Measurements from ENCODE around the gene EFCAB7. TPM values are rescaled to one million over a fixed set of nuclear protein-coding genes. Genes with fewer than 3 reads are reported as not detected.

The EFCAB7 gene, protein sequence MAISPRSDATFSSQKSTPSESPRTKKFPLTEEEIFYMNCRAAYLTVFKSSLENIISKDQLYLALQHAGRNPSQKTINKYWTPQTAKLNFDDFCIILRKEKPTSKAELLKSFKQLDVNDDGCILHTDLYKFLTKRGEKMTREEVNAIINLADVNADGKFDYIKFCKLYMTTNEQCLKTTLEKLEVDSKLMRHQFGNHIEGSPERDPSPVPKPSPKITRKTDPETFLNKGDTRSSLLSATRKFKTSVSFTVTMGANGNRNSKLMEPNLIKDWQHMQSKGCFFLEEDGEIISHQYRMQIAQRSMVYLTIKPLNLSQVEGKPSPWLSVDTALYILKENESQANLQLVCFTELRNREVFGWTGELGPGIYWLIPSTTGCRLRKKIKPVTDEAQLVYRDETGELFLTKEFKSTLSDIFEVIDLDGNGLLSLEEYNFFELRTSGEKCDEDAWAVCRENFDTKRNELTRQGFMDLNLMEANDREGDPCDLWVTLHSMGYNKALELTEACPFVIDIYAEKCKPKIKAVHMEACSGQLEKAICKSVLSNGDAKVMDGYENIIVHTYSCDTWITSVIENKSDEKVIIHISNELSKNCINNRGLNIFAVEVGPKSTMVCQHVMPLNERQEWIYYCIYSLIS
- 1 to 10 TPM; 3.7 to 7.1 TPM for total RNA-seq

DNA sequence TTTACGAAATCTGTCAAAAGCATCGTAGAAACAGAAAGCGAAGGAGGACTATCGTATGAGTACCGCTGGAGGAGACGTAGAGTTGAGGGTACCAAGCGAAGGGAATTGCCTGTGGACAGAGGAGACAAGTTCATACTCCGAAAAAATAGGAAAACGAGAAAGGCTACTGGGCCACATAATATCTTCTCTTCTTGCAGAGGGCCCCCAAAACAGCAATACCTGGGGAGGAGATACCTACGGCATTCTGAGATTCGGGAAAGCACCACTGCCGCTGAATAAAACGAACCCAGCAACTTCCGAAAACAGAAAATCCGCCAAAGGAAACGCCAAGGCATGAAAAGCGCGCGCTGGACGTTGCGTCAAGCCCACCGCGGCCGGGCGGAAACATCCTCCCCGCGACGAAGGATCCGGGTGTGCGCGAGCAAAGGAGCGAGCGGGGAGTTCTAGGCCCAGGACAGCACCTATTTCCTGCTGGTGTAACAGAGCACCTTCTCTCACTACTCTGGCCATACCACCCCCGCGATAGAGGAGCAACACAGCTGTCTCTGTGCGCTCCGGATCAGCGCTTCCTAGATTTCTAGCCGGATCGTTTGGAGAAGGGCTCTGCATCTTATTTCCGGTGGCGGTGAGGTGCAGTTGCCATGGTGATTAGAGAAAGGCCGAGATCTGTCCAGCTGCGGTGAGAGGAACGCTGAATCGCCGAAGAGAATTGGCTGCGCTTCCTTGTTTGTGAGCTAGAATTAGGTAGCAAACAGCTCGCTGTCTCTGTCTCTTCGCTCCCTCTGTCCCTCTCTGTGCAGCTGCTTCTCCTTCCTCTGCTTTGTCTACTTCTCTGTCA, at the start of gene EFCAB7, which contains the start of gene ITGB3BP:
Gene EFCAB7 (plus strand): TSS at position 635 of the 838 bp plus-strand sequence. CDS start 2,048 bp downstream, outside the sequence.
Gene ITGB3BP (minus strand): TSS at position 335 of the 838 bp plus-strand sequence. CDS start 92 bp downstream, at position 243.
- ATAC-seq (peak; percentile 93 to 94), DNase-seq (ENCODE audit: low spot score) (peak; percentile 86)
- peak within 1 kb of the TSS; percentile 94 for H3K4me3 Mint-ChIP-seq
- peaks cover 15 to 23% of the 10 kb centered on the region in 2 donors for H3K4me1 Mint-ChIP-seq (ENCODE audit: low read depth in 2 of 2)
- no peaks in the 10 kb centered on the region for H3K27me3 Mint-ChIP-seq
- peaks cover 3% of the 10 kb centered on the region for H3K36me3 Mint-ChIP-seq
- H3K27ac Mint-ChIP-seq = peak within 1 kb of the TSS; percentile 92 to 97
- H3K9me3 Mint-ChIP-seq = no peaks in the 10 kb centered on the region

DNA sequence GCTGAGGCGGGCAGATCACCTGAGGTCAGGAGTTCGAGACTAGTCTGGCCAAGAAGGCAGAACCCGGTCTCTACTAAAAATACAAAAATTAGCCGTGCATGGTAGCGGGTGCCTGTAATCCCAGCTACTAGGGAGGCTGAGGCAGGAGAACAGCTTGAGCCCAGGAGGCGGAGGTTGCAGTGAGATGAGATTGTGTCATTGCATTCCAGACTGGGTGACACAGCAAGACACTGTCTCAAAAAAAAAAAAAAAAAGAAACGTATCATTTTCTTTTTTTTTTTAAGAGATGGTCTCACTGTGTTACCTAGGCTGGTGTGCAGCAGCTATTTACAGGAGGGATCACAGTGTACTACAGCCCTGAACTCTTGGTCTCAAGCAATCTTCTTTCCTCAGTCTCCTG, 47.6 kb upstream of the EFCAB7 start:
- Mint-ChIP-seq H3K4me1 (ENCODE audit: low read depth in 2 of 2) (no peaks in the 10 kb centered on the region), H3K27me3 (no peaks in the 10 kb centered on the region), H3K36me3 (no peaks in the 10 kb centered on the region), H3K9me3 (no peaks in the 10 kb centered on the region), H3K27ac (no peak overlapping the region), H3K4me3 (no peak overlapping the region)
- ATAC-seq = no peak
- DNase-seq (ENCODE audit: low spot score) = no peak

DNA sequence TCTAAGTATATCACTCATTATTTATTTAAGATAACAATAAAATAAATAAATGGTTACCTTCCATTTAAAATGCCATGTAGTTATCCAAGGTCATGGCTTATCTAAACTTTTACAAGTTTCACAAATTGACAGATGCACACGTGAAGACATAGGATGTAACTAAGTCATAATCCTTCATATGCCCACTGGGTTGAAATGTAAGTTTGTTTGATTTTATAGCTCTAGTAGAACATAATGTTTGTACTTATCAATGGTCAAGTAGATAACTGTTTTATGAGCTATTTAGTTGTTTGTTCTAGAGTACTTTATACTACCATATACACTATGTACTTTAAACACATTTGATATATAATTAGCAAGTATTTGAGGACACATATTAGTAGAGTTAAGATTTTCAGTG, 43.3 kb upstream of the EFCAB7 start:
- ATAC-seq = no peak
- Mint-ChIP-seq H3K36me3 (no peaks in the 10 kb centered on the region), H3K4me3 (no peak overlapping the region), H3K27ac (no peak overlapping the region), H3K27me3 (no peaks in the 10 kb centered on the region), H3K4me1 (ENCODE audit: low read depth in 2 of 2) (no peaks in the 10 kb centered on the region), H3K9me3 (no peaks in the 10 kb centered on the region)
- DNase-seq (ENCODE audit: low spot score) = no peak

DNA sequence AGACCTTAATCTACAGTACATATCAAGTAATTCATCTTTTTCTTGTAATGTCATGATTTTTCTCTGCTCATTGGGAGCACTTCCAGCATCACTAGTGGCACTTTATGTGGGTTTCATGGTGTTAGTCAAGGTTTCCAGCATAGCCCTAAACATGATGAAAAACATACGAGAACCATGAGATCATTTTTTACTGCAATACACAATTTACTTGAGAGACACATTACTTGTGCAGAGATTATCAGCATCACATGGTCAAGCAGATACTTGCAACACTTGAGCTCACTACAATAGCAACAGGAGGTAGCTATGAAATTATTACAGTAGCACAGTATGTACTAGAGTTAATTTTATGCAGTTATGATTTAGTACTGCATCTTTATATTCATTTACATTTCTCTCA, 36.7 kb upstream of the EFCAB7 start:
- Mint-ChIP-seq H3K9me3 (no peaks in the 10 kb centered on the region), H3K36me3 (no peaks in the 10 kb centered on the region), H3K27me3 (no peaks in the 10 kb centered on the region), H3K4me1 (ENCODE audit: low read depth in 2 of 2) (no peaks in the 10 kb centered on the region), H3K4me3 (no peak overlapping the region), H3K27ac (no peak overlapping the region)
- DNase-seq (ENCODE audit: low spot score) (no peak), ATAC-seq (no peak)

DNA sequence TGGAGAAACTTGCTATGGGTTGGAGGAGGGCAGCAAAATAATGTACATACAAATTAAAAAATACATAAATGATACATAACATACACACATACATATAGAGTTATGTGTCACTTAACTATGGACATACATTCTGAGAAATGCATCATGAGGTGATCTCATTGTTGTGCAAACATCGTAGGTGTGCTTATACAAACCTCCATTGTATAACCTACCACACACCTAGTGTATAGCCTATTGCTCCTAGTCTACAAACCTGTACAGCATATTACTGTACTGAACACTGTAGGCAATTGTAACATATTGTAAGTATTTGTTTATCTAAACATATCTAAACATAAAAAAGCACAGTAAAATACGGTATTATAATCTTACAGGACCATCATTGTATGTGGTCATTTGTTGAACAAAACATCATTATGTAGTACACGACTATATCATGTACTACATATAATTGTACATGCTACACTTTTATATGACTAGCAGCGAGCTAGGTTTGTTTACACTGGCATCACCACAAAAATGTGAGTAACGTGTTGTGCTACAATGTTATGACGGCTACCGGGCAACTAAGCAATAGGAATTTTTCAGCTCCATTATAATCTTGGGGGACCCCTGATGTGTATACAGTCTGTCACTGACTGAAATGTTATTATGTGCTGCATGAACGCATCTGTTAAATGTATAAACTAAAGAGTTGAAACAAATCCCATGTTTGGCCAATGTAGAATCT, 35.8 kb upstream of the EFCAB7 start:
- Mint-ChIP-seq H3K4me1 (ENCODE audit: low read depth in 2 of 2) (no peaks in the 10 kb centered on the region), H3K27me3 (no peaks in the 10 kb centered on the region), H3K4me3 (no peak overlapping the region), H3K9me3 (no peaks in the 10 kb centered on the region), H3K36me3 (no peaks in the 10 kb centered on the region), H3K27ac (no peak overlapping the region)
- DNase-seq (ENCODE audit: low spot score) (no peak), ATAC-seq (no peak)

DNA sequence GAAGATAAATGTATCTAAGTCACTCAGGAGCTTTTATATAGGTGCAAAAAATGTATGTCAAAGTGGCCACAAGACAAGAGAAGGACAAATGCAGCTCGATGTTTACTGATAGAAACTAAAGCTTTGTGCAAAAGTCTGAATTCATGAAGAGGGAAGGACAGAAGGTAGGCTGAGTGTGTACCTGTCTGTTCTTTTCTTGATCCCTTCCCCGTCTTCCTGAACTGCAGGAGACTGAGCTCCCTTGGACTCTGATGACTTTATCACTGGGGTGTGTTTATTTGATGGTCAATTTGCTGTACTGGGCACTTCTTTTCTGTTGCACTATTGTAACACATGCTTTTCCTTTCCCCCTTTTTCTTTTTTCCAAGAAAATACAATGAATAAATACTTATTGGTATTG, 25.7 kb upstream of the EFCAB7 start:
- H3K4me3 Mint-ChIP-seq = no peak overlapping the region
- no peak overlapping the region for H3K27ac Mint-ChIP-seq
- ATAC-seq (no peak), DNase-seq (ENCODE audit: low spot score) (no peak)
- peaks cover 4 to 5% of the 10 kb centered on the region in 2 donors for H3K4me1 Mint-ChIP-seq (ENCODE audit: low read depth in 2 of 2)
- H3K27me3 Mint-ChIP-seq = no peaks in the 10 kb centered on the region
- peaks cover 10% of the 10 kb centered on the region for H3K36me3 Mint-ChIP-seq
- H3K9me3 Mint-ChIP-seq = no peaks in the 10 kb centered on the region

DNA sequence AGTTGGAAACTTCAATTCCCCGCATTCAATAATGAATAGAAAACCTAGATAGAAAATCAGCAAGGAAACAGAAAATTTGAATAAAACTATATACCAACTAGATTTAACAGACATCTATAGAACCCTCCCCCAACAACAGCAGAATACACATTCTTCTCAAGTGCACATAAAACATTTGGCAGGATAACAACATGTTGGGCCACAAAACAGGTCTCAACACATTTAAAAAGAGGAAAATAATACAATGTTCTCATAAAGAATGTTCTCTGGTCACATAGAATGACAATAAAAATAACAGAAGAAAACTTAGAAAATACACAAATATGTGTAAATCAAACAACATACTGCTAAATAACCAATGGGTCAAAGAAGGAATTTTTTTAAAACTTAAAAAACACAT, 25.2 kb upstream of the EFCAB7 start:
- Mint-ChIP-seq H3K4me3 (no peak overlapping the region), H3K9me3 (no peaks in the 10 kb centered on the region), H3K36me3 (peaks cover 10% of the 10 kb centered on the region), H3K27me3 (no peaks in the 10 kb centered on the region), H3K4me1 (ENCODE audit: low read depth in 2 of 2) (peaks cover 4 to 5% of the 10 kb centered on the region in 2 donors), H3K27ac (no peak overlapping the region)
- no peak for DNase-seq (ENCODE audit: low spot score)
- ATAC-seq = no peak

DNA sequence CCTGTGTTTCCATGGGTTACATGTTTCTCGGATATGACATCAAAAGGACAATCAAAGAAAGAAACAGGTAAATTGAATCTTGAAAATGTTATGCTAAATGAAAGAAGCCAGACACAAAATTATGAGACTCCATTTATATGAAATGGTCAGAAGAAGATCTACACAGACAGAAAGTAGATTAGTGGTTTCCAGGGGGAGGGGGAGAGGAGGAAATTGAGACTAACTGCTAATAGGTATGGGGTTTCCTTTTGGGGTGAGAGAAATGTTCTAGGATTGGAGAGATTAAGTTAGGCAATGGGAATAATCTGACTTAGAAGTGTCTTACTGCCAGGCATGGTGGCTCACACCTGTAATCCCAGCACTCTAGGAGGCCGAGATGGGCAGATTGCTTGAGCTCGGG, 22.1 kb upstream of the EFCAB7 start:
- DNase-seq (ENCODE audit: low spot score) (no peak), ATAC-seq (no peak)
- Mint-ChIP-seq H3K4me1 (ENCODE audit: low read depth in 2 of 2) (peaks cover 4 to 5% of the 10 kb centered on the region in 2 donors), H3K4me3 (no peak overlapping the region), H3K9me3 (no peaks in the 10 kb centered on the region), H3K27ac (no peak overlapping the region), H3K27me3 (no peaks in the 10 kb centered on the region), H3K36me3 (peaks cover 18% of the 10 kb centered on the region)

DNA sequence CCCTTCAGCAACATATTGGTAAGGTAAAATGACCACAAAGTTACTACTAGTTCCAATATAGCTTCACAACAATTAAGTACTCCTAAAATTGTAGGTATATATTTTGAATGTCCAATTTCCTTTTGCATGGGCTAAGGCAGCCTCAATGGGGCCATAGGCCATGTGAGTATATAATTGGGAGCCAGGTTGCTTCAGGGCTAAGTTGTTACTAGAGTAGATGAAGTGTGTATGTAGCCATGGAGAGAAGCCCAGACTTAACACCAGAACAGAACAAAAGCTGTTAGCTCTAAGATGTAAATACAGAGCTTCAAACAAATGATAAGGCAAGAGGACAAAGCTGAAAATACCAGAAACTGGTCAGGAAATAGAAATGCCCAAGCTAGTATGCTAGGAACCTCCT, 16.5 kb upstream of the EFCAB7 start:
- no peak for DNase-seq (ENCODE audit: low spot score)
- peaks cover 0 to 3% of the 10 kb centered on the region in 2 donors for H3K4me1 Mint-ChIP-seq (ENCODE audit: low read depth in 2 of 2)
- no peaks in the 10 kb centered on the region for H3K9me3 Mint-ChIP-seq
- H3K27ac Mint-ChIP-seq = no peak overlapping the region
- no peak for ATAC-seq
- peaks cover 15% of the 10 kb centered on the region for H3K36me3 Mint-ChIP-seq
- H3K4me3 Mint-ChIP-seq = no peak overlapping the region
- H3K27me3 Mint-ChIP-seq = no peaks in the 10 kb centered on the region

DNA sequence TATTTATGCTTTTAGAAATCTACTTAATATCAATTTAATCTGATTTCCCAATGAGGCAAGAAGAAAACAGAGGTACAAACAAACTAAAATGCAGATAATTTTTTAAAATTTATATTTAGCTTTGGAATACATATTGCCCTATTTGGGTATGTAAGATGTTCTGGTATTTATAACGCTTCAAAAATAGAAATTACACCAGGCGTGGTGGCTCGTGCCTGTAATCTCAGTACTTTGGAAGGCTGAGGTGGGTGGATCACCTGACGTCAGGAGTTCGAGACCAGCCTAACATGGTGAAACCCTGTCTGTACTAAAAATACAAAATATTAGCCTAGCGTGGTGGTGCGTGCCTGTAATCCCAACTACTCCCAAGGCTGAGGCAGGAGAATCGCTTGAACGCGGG, 13.6 kb upstream of the EFCAB7 start:
- ATAC-seq (no peak), DNase-seq (ENCODE audit: low spot score) (no peak)
- no peaks in the 10 kb centered on the region for H3K27me3 Mint-ChIP-seq
- H3K4me3 Mint-ChIP-seq = no peak overlapping the region
- H3K4me1 Mint-ChIP-seq (ENCODE audit: low read depth in 2 of 2) = peaks cover 0 to 3% of the 10 kb centered on the region in 2 donors
- no peak overlapping the region for H3K27ac Mint-ChIP-seq
- H3K36me3 Mint-ChIP-seq = peaks cover 15% of the 10 kb centered on the region
- H3K9me3 Mint-ChIP-seq = no peaks in the 10 kb centered on the region

DNA sequence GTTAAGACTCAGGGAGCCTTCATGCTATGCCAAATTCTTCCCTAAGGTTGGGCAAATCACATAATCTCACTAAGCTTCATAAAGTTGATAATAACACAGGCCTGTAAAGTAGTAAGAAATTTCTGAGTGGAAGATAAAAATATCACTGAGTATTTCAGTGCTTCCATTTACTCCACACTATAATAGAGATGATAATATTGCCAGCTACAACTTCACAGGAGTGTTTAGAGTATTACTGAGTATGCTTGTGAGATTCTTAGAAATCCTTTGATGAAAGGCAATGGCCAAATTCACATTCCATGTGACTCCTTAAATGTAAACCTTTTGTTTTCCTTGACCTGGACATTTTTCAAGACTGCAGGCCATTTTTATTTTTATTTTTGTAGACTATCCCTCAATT, 10.7 kb upstream of the EFCAB7 start:
- H3K4me3 Mint-ChIP-seq = no peak overlapping the region
- H3K9me3 Mint-ChIP-seq = no peaks in the 10 kb centered on the region
- H3K4me1 Mint-ChIP-seq (ENCODE audit: low read depth in 2 of 2) = peaks cover 0 to 3% of the 10 kb centered on the region in 2 donors
- DNase-seq (ENCODE audit: low spot score) = no peak
- no peaks in the 10 kb centered on the region for H3K36me3 Mint-ChIP-seq
- no peak overlapping the region for H3K27ac Mint-ChIP-seq
- H3K27me3 Mint-ChIP-seq = no peaks in the 10 kb centered on the region
- no peak for ATAC-seq

DNA sequence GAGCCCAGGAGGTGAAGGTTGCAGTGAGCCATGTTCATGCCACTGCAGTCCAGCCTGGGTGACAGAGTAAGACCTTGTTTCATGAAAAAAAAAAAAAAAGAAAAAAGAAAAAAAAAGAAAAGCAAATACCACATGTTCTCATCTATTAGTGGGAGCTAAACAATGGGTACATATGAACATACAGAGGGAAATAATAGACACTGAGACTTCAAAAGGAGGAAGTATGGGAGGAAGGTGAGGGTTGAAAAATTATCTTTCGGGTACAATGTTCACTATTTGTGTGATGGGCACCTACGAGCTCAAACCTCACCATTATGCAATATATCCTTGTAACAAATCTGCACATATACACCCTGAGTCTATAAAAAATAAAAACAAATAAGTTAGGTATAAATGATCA, 6.7 kb upstream of the EFCAB7 start:
- no peak for ATAC-seq
- H3K9me3 Mint-ChIP-seq = no peaks in the 10 kb centered on the region
- no peaks in the 10 kb centered on the region for H3K36me3 Mint-ChIP-seq

DNA sequence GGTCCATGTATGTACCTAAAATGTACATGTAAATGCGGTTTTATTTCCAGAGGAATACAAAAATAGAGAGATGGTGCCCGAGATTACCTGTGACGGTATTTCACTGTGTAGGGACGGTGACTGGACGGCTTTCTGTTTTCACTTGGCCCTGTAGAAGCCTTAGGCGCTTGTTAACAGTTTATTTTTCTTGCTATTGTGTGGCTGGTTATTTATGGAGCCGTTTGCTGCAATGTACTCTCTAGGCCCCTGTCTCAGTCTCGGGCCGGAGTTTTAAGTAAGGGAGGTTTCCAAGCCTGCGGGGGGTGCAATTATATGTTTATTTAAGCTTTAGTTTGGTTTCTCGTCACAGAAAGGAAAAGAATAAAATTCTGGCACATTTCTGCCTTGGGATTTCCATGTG, 413 bp downstream of the EFCAB7 start:
- Mint-ChIP-seq H3K27ac (peak overlapping the region; percentile 92 to 97), H3K27me3 (no peaks in the 10 kb centered on the region), H3K4me3 (peak overlapping the region; percentile 94), H3K4me1 (ENCODE audit: low read depth in 2 of 2) (peaks cover 15 to 23% of the 10 kb centered on the region in 2 donors), H3K9me3 (no peaks in the 10 kb centered on the region), H3K36me3 (peaks cover 5% of the 10 kb centered on the region)
- ATAC-seq (peak in 1 of 2 donors; percentile 47), DNase-seq (ENCODE audit: low spot score) (no peak)

More for the DNA sequence above, 6.7 kb upstream of the EFCAB7 start:
- DNase-seq (ENCODE audit: low spot score) = no peak
- Mint-ChIP-seq H3K4me3 (no peak overlapping the region), H3K27me3 (no peaks in the 10 kb centered on the region), H3K27ac (no peak overlapping the region), H3K4me1 (ENCODE audit: low read depth in 2 of 2) (peaks cover under 1 to 11% of the 10 kb centered on the region in 2 donors)
